Cardiac muscle cell (in vitro differentiated cells and primary cell): ENCODE results near the gene TENM3. TPM values are rescaled to one million over a fixed set of nuclear protein-coding genes. Genes with fewer than 3 reads are reported as not detected.

Experiments
- DNase-seq, 2 donors: peaks; one replicate each; pipeline versions ENCODE4 v3.0.0 to v3.0.0-alpha.2; 2010 to 2017; ENCODE audit warnings: low read depth in 1 of 2, low spot score in 1 of 2
- H3K27ac ChIP-seq: fragments of 200-600 bp; sonication (generic); 2 replicates; pipeline ENCODE4 v1.5.1; 2016
- H3K27me3 ChIP-seq: fragments of 200-600 bp; sonication (generic); 2 replicates; pipeline ENCODE4 v1.6.0; 2016; ENCODE audit warnings: control low read depth
- H3K36me3 ChIP-seq: fragments of 200-600 bp; sonication (generic); 2 replicates; pipeline ENCODE4 v1.5.1; 2016; ENCODE audit warnings: control low read depth
- H3K4me1 ChIP-seq: fragments of 200-600 bp; sonication (generic); 2 replicates; pipeline ENCODE4 v1.8.1; 2017; ENCODE audit warnings: low read depth, mild to moderate bottlenecking, mixed run types
- H3K4me3 ChIP-seq: fragments of 200-600 bp; sonication (generic); 2 replicates; pipeline ENCODE4 v1.5.1; 2016; ENCODE audit warnings: mild to moderate bottlenecking
- H3K9me3 ChIP-seq: fragments of 200-600 bp; sonication (generic); 2 replicates; pipeline ENCODE4 v1.5.1; 2017; ENCODE audit warnings: low read depth, mild to moderate bottlenecking, control low read depth
- polyA plus RNA-seq: library from polyadenylated mRNA; unstranded; fragments of >200 nt; fragmentation: Nextera tagmentation; extraction: Ambion mirVana; gene quantifications from 2 replicates; pipeline ENCODE4 v1.2.1, GENCODE V29; 2016
- total RNA-seq: library from RNA; depleted of rRNA; stranded (reverse); fragments of >200 nt; gene quantifications from 2 replicates; pipeline ENCODE4 v1.2.3, GENCODE V29; 2016
- TF ChIP-seq, protein P1 (sequence below): IDR thresholded peaks from 2 replicates; pipeline ENCODE4 v1.5.1; 2012; ENCODE audit warnings: low read depth, mild to moderate bottlenecking, low read length

TENM3 gene
- total and polyA plus RNA-seq, 2 experiments from 2014 or later, result 12.5 to 24.8 TPM

DNA sequence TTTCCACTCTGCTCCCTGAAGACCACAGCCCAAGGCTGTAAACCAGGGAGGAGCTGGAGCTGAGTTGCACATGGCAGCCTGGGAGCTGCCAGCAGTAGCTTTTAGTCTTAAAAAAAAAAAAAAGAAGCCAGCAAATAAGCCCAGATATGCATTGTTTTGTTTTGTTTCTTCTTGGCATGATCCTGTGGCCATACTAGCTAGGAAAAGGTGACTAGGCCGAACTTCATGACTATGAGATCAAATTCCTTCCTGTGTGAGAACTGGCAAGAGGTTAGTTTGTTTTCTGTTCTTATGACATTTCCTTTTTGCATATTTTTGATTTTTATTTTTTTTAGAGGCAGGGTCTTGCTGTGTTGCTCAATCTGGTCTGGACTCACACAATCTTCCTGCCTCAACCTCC lies 350.7 kb downstream of the TENM3 start:
- H3K9me3 ChIP-seq, result no peaks in the 10 kb centered on the region
- H3K4me3 ChIP-seq, result no peak overlapping the region
- DNase-seq, result peak in 1 of 2 donors; percentile 35
- TF ChIP-seq, protein P1, sequence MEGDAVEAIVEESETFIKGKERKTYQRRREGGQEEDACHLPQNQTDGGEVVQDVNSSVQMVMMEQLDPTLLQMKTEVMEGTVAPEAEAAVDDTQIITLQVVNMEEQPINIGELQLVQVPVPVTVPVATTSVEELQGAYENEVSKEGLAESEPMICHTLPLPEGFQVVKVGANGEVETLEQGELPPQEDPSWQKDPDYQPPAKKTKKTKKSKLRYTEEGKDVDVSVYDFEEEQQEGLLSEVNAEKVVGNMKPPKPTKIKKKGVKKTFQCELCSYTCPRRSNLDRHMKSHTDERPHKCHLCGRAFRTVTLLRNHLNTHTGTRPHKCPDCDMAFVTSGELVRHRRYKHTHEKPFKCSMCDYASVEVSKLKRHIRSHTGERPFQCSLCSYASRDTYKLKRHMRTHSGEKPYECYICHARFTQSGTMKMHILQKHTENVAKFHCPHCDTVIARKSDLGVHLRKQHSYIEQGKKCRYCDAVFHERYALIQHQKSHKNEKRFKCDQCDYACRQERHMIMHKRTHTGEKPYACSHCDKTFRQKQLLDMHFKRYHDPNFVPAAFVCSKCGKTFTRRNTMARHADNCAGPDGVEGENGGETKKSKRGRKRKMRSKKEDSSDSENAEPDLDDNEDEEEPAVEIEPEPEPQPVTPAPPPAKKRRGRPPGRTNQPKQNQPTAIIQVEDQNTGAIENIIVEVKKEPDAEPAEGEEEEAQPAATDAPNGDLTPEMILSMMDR, result no peak
- no peaks in the 10 kb centered on the region for H3K36me3 ChIP-seq
- no peak overlapping the region for H3K27ac ChIP-seq
- no peaks in the 10 kb centered on the region for H3K27me3 ChIP-seq
- no peaks in the 10 kb centered on the region for H3K4me1 ChIP-seq

DNA sequence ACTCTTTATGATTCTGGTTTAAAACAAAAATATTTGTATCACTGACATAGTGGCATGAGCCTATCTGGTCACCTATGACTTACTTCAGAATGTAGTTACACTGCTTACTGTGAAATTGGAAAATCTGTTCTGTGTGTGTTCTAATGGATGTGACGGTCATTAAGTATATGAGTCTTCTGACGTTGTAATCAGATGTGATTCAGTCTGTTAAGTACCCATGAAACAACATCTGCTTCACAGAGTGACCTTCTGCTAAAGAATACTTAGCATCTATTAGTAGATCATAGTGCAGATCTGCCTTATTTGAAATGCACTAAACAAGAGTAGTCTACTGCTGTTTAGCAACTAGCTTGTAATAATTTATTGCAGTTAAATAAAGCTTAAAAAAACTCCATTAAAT lies 356.9 kb downstream of the TENM3 start:
- TF ChIP-seq, protein P1, result no peak
- no peaks in the 10 kb centered on the region for H3K4me1 ChIP-seq
- no peaks in the 10 kb centered on the region for H3K27me3 ChIP-seq
- no peak overlapping the region for H3K27ac ChIP-seq
- H3K9me3 ChIP-seq, result no peaks in the 10 kb centered on the region
- H3K36me3 ChIP-seq, result no peaks in the 10 kb centered on the region
- no peak overlapping the region for H3K4me3 ChIP-seq
- no peak for DNase-seq

DNA sequence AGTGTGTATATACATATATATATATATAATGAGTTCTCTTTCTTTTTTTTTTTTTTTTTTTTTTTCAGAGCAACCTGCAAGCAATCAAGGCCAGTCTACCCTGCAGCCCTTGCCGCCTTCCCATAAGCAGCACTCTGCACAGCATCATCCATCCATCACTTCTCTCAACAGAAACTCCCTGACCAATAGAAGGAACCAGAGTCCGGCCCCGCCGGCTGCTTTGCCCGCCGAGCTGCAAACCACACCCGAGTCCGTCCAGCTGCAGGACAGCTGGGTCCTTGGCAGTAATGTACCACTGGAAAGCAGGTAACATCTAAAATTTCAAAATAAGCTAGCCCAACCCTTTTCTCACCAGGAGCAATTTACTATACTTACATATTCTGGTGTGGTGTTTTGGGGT lies 357.7 kb downstream of the TENM3 start:
- Histone ChIP-seq H3K27ac (no peak overlapping the region), H3K9me3 (no peaks in the 10 kb centered on the region), H3K27me3 (no peaks in the 10 kb centered on the region), H3K4me3 (no peak overlapping the region), H3K36me3 (no peaks in the 10 kb centered on the region), H3K4me1 (no peaks in the 10 kb centered on the region)
- TF ChIP-seq, protein P1, result no peak
- DNase-seq, result no peak

DNA sequence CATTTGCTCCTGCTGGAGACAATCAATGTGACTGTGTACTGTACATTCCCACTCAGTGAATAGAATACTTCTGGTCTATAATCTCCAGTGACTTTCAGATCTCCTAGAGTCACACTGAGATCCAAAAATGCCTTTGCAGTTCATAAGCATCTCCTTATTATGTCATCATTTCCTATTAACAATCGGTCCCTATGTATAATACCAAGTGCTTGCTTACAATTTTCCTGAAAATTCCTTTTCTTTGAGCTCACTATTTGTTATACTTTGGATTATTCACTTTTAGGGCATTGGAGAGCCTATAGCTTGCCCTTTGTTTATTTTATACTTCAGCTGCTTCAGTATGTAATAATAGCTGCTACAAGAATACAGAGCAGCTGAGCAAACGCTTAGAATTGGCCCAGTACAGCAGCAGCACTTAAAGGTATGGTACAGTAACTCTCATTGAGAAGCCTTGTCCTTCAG lies 361.0 kb downstream of the TENM3 start:
- no peaks in the 10 kb centered on the region for H3K36me3 ChIP-seq
- H3K4me3 ChIP-seq, result no peak overlapping the region
- no peak overlapping the region for H3K27ac ChIP-seq
- DNase-seq, result peak in 1 of 2 donors; percentile 11
- H3K4me1 ChIP-seq, result no peaks in the 10 kb centered on the region
- H3K9me3 ChIP-seq, result no peaks in the 10 kb centered on the region
- H3K27me3 ChIP-seq, result no peaks in the 10 kb centered on the region
- TF ChIP-seq, protein P1, result no peak

DNA sequence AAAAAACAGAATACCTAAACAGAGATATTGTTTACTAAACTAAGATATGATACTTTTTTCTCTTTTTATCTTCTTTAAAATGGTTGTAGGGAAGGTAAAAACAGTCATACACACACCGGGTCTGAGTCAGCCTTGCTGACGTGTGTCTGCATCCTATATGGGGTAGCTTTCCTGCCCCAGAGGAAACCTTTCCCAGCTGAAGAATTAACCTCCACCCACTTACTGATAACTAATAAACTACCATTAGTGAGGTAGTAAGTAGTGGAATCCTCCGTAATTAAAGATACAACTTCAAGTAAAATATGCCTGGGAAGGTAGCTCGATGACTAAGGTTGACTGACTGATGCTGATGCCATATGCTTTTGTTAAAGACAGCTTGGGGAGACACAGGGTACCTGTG lies 361.8 kb downstream of the TENM3 start:
- H3K9me3 ChIP-seq, result no peaks in the 10 kb centered on the region
- no peak overlapping the region for H3K27ac ChIP-seq
- no peaks in the 10 kb centered on the region for H3K27me3 ChIP-seq
- peak in 1 of 2 donors; percentile 8 for DNase-seq
- H3K4me3 ChIP-seq, result no peak overlapping the region
- no peaks in the 10 kb centered on the region for H3K36me3 ChIP-seq
- TF ChIP-seq, protein P1, result no peak
- H3K4me1 ChIP-seq, result no peaks in the 10 kb centered on the region

DNA sequence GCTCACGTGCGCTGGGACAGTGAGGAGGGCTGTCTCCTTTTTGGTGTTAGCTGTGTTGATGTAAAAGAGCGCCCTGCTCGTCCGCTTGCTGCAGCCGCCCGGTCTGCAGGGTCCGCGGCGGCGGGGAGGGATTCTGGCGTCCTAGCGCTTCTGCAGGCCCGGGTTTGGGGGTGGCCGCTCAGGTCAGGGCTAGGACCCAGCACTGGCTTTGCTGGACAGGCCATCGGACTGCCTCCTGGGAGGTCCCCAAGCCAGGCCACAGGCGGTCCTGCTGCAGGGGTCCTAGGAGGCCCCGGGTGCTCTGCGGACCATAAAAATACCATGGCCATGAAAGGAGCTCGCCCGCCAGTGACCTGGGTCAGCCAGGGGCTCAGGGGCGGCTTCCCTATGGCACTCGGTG lies 365.3 kb downstream of the TENM3 start:
- Histone ChIP-seq H3K9me3 (no peaks in the 10 kb centered on the region), H3K36me3 (no peaks in the 10 kb centered on the region), H3K4me1 (no peaks in the 10 kb centered on the region), H3K4me3 (no peak overlapping the region), H3K27me3 (no peaks in the 10 kb centered on the region), H3K27ac (no peak overlapping the region)
- no peak for DNase-seq
- TF ChIP-seq, protein P1, result no peak
